Measurements from ENCODE around the gene CNTN4.

GRCh38 chr3:3068358-3068881 is 969.8 kb downstream of the CNTN4 start:
- TF ChIP-seq CTCF (IDR thresholded peaks at IDR 0.05; ENCODE audit: insufficient read depth, low read depth, low read length): no peak
- TF ChIP-seq EZH2 (IDR thresholded peaks at IDR 0.05; ENCODE audit: insufficient read depth, low read length): no peak
